IMR-90 (cell line): ENCODE results near the gene CABYR. TPM values are rescaled to one million over a fixed set of nuclear protein-coding genes. Genes with fewer than 3 reads are reported as not detected.

Experiments used
- ATAC-seq: fragments of 200-7000 bp; cut with Tn5 transposase; 2 replicates; pipeline ENCODE4 v1.9.1; 2020; ENCODE audit warnings: low read depth, mild to moderate bottlenecking, moderate library complexity
- BruUV-seq: library from RNA; stranded (reverse); fragments of 400-500 nt; replicated peaks from 2 replicates; lab custom pipeline; 2021; lab: Mats Ljungman, UMichigan
- CTCF ChIA-PET: fragments of 300-600 bp; formaldehyde crosslinking; extraction: SDS; loops from one replicate; lab custom pipeline; 2021; ENCODE audit warnings: antibody characterized with exemption; lab: Yijun Ruan, JAX
- POLR2A ChIA-PET: fragments of 300-600 bp; sonication (Branson Sonifier 250); formaldehyde crosslinking; loops from one replicate; lab custom pipeline; 2022; ENCODE audit warnings: antibody characterized with exemption; ENCODE audit not compliant: unreplicated experiment; lab: Charles Lee
- DNase-seq: peaks from one replicate; pipeline ENCODE4 v3.0.0; 2013
- H2AFZ ChIP-seq: replicated peaks from 2 replicates; pipeline ENCODE3; 2013; ENCODE audit warnings: low read length, mild to moderate bottlenecking; ENCODE audit not compliant: poor library complexity
- H2AK5ac ChIP-seq: 2 replicates; pipeline ENCODE4 v1.6.1; 2013; ENCODE audit warnings: low read depth, low read length, inconsistent platforms
- H2AK9ac ChIP-seq: replicated peaks from 2 replicates; pipeline ENCODE3; 2013; ENCODE audit warnings: mild to moderate bottlenecking, low read depth, low read length, moderate library complexity; ENCODE audit not compliant: poor library complexity
- H2BK120ac ChIP-seq: 2 replicates; pipeline ENCODE4 v1.6.1; 2013; ENCODE audit warnings: low read depth, low read length, inconsistent platforms
- H2BK15ac ChIP-seq: 3 replicates; pipeline ENCODE4 v1.6.1; 2013; ENCODE audit warnings: low read depth, low read length, inconsistent platforms
- H2BK20ac ChIP-seq: 2 replicates; pipeline ENCODE4 v1.6.1; 2013; ENCODE audit warnings: low read depth, mild to moderate bottlenecking, inconsistent platforms, low read length, moderate library complexity
- H2BK5ac ChIP-seq: 2 replicates; pipeline ENCODE4 v1.6.1; 2013; ENCODE audit warnings: mild to moderate bottlenecking, low read depth, low read length, inconsistent platforms; ENCODE audit not compliant: poor library complexity, severe bottlenecking
- H3K14ac ChIP-seq: replicated peaks from 2 replicates; pipeline ENCODE4 v1.6.1; 2013; ENCODE audit warnings: low read depth, low read length, inconsistent platforms
- H3K18ac ChIP-seq: 2 replicates; pipeline ENCODE4 v1.6.1; 2013; ENCODE audit warnings: low read depth, low read length, control low read depth
- H3K23ac ChIP-seq: 2 replicates; pipeline ENCODE4 v1.6.1; 2013; ENCODE audit warnings: low read depth, low read length, inconsistent platforms
- H3K27ac ChIP-seq: 2 replicates; pipeline ENCODE4 v1.5.1; 2013; ENCODE audit warnings: mild to moderate bottlenecking, control low read depth, low read length; ENCODE audit not compliant: insufficient read depth
- H3K27me3 ChIP-seq: 2 replicates; pipeline ENCODE4 v1.6.1; 2013; ENCODE audit warnings: low read length; ENCODE audit not compliant: control insufficient read depth, insufficient read depth
- H3K36me3 ChIP-seq: 2 replicates; pipeline ENCODE4 v1.6.1; 2013; ENCODE audit warnings: low read length, mixed read lengths; ENCODE audit not compliant: control insufficient read depth, insufficient read depth
- H3K4ac ChIP-seq: 2 replicates; pipeline ENCODE4 v1.6.1; 2013; ENCODE audit warnings: low read depth, low read length, inconsistent platforms
- H3K4me1 ChIP-seq: 2 replicates; pipeline ENCODE4 v1.6.1; 2013; ENCODE audit warnings: low read length, mixed read lengths; ENCODE audit not compliant: control insufficient read depth, insufficient read depth
- H3K4me2 ChIP-seq: 2 replicates; pipeline ENCODE4 v1.6.1; 2013; ENCODE audit warnings: low read depth, mild to moderate bottlenecking, control low read depth, low read length, moderate library complexity
- H3K4me3 ChIP-seq: 2 replicates; pipeline ENCODE4 v1.5.1; 2013; ENCODE audit warnings: low read depth, mild to moderate bottlenecking, control low read depth, low read length, moderate library complexity; ENCODE audit not compliant: insufficient read depth
- H3K56ac ChIP-seq: 2 replicates; pipeline ENCODE4 v1.6.1; 2013; ENCODE audit warnings: low read length, inconsistent platforms; ENCODE audit not compliant: insufficient read depth; ENCODE audit errors: extremely low read depth
- H3K79me1 ChIP-seq, 2 experiments: 2 replicates each; pipeline ENCODE4 v1.6.1; 2013; ENCODE audit warnings: low read length in 2 of 2, inconsistent platforms in 1 of 2, low read depth in 1 of 2
- H3K9ac ChIP-seq: 2 replicates; pipeline ENCODE4 v1.6.1; 2013; ENCODE audit warnings: low read depth, low read length, control low read depth
- H3K9me1 ChIP-seq: 2 replicates; pipeline ENCODE4 v1.6.1; 2013; ENCODE audit warnings: low read length, inconsistent platforms; ENCODE audit not compliant: insufficient read depth
- H3K9me3 ChIP-seq: 2 replicates; pipeline ENCODE4 v1.6.1; 2013; ENCODE audit warnings: low read length; ENCODE audit not compliant: control insufficient read depth, insufficient read depth
- H4K20me1 ChIP-seq: 2 replicates; pipeline ENCODE4 v1.6.1; 2013; ENCODE audit warnings: low read length, inconsistent platforms; ENCODE audit not compliant: insufficient read depth
- H4K5ac ChIP-seq: 2 replicates; pipeline ENCODE4 v1.6.1; 2013; ENCODE audit warnings: mild to moderate bottlenecking, low read depth, low read length, control low read depth
- H4K8ac ChIP-seq, 2 experiments: 2 replicates each; pipeline ENCODE4 v1.6.1; 2013; ENCODE audit warnings: low read depth in 2 of 2, low read length in 2 of 2, control low read depth in 1 of 2, inconsistent platforms in 1 of 2
- H4K91ac ChIP-seq: 2 replicates; pipeline ENCODE4 v1.6.1; 2013; ENCODE audit warnings: low read depth, low read length, inconsistent platforms; ENCODE audit not compliant: insufficient read depth
- BHLHE40 ChIP-seq: fragments of 150-350 bp; IDR thresholded peaks from 2 replicates; pipeline ENCODE4 v1.6.1; 2016; ENCODE audit warnings: mild to moderate bottlenecking, low read depth, low read length
- CEBPB ChIP-seq: IDR thresholded peaks from 2 replicates; pipeline ENCODE4 v1.6.1; 2012; ENCODE audit warnings: low read depth, low read length, improper control_type of control experiment
- CHD1 ChIP-seq: IDR thresholded peaks from 2 replicates; pipeline ENCODE4 v1.6.1; 2012; ENCODE audit warnings: low read depth, low read length, improper control_type of control experiment
- FOS ChIP-seq: fragments of 150-350 bp; IDR thresholded peaks from 2 replicates; pipeline ENCODE4 v1.6.1; 2016; ENCODE audit warnings: low read depth, low read length
- MAFK ChIP-seq: IDR thresholded peaks from 2 replicates; pipeline ENCODE4 v1.6.1; 2012; ENCODE audit warnings: low read depth, low read length, improper control_type of control experiment
- MAZ ChIP-seq: IDR thresholded peaks from 2 replicates; pipeline ENCODE4 v1.6.1; 2012; ENCODE audit warnings: low read depth, mild to moderate bottlenecking, low read length, improper control_type of control experiment, moderate library complexity, borderline replicate concordance
- MXI1 ChIP-seq: IDR thresholded peaks from 2 replicates; pipeline ENCODE4 v1.6.1; 2012; ENCODE audit warnings: low read depth, mild to moderate bottlenecking, low read length, moderate library complexity, borderline replicate concordance
- NFE2L2 ChIP-seq: fragments of 150-350 bp; IDR thresholded peaks from 2 replicates; pipeline ENCODE4 v1.6.1; 2016; ENCODE audit warnings: low read depth, mild to moderate bottlenecking, low read length
- POLR2A ChIP-seq: IDR thresholded peaks from 2 replicates; pipeline ENCODE4 v1.6.1; 2012; ENCODE audit warnings: mild to moderate bottlenecking, low read depth, low read length
- RAD21 ChIP-seq: IDR thresholded peaks from 2 replicates; pipeline ENCODE4 v1.6.1; 2012; ENCODE audit warnings: low read length, improper control_type of control experiment
- RCOR1 ChIP-seq: IDR thresholded peaks from 2 replicates; pipeline ENCODE4 v1.6.1; 2012; ENCODE audit warnings: mild to moderate bottlenecking, low read length, improper control_type of control experiment; ENCODE audit not compliant: insufficient replicate concordance
- RFX5 ChIP-seq: IDR thresholded peaks from 2 replicates; pipeline ENCODE4 v1.8.0; 2012; ENCODE audit warnings: low read depth, mild to moderate bottlenecking, low read length, moderate library complexity
- SMC3 ChIP-seq: fragments of 150-350 bp; IDR thresholded peaks from 2 replicates; pipeline ENCODE4 v1.6.1; 2016; ENCODE audit warnings: low read depth, mild to moderate bottlenecking, antibody characterized with exemption, low read length, moderate library complexity
- WGBS, 2 experiments: methylation state at CpG; one replicate each; pipeline versions ENCODE4 v1.1.5 to v1.1.7; 2013; ENCODE audit warnings: missing lambda C conversion rate in 2 of 2; ENCODE audit not compliant: insufficient read length in 1 of 2; ENCODE audit errors: extremely low coverage in 2 of 2; 5-methylcytosine and 5-hydroxymethylcytosine counted together
- dilution Hi-C: fragments of 300-500 bp; cut with HindIII; formaldehyde crosslinking; loops from one replicate; pipeline ENCODE4 v1.14.3; 2018; ENCODE audit warnings: low sequenced_read_pairs; ENCODE audit not compliant: unreplicated experiment
- in situ Hi-C: fragments of 300-500 bp; cut with MboI; formaldehyde crosslinking; loops from 3 replicates; pipeline ENCODE4 v1.14.3; 2019; ENCODE audit warnings: low sequenced_read_pairs, inconsistent platforms, mixed read lengths
- intact Hi-C: fragments of 100-400 bp; cut with micrococcal nuclease; formaldehyde crosslinking; loops from 2 replicates; pipeline ENCODE4 v1.10.0; 2022
- polyA plus RNA-seq, 3 experiments: library from polyadenylated mRNA; depleted of rRNA; stranded (reverse); fragments of >200 nt; gene quantifications; 2 replicates each; pipeline ENCODE4 v1.2.3, GENCODE V29; 2012; ENCODE audit warnings: low replicate concordance in 1 of 3
- total RNA-seq: library from RNA; depleted of rRNA; stranded (reverse); fragments of >200 nt; gene quantifications from 2 replicates; pipeline ENCODE4 v1.2.3, GENCODE V29; 2012
- TF ChIP-seq, protein P1 (sequence below): fragments of 150-350 bp; IDR thresholded peaks from 2 replicates; pipeline ENCODE4 v1.6.1; 2016; ENCODE audit warnings: low read depth, mild to moderate bottlenecking, low read length, moderate library complexity, borderline replicate concordance
- TF ChIP-seq, protein P2 (sequence below): conservative IDR thresholded peaks from 2 replicates; pipeline ENCODE4 v1.5.1; 2012; ENCODE audit warnings: mild to moderate bottlenecking, low read depth, low read length, improper control_type of control experiment
- TF ChIP-seq, protein P3 (sequence below): fragments of 150-350 bp; IDR thresholded peaks from 2 replicates; pipeline ENCODE4 v1.6.1; 2017; ENCODE audit warnings: mild to moderate bottlenecking, antibody characterized with exemption, low read length, low read depth

CABYR gene
- total and polyA plus RNA-seq, 2 of the 4 experiments (the other 2 are of a cell fraction), result 4.1 to 6.2 TPM

DNA sequence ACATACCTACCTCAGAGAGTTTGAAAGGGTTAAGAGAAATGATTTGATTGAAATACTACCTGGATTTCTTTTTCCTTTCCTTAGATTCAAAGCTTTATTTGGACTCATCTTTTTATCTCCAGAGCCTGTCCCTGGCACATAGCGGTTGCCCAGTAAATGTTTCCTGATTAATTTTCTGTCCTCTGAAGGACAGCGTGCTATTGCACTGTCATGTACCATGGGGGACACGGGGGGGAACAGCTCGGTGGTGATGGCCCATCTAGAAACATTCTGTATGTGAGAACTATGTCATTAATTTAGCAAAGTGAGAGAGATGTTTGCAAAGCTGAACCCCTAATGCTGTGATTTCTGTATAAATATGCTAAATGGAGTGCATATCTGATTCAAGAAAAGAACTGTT, 26.4 kb upstream of the CABYR start:
- WGBS, 2 experiments, result 58% methylated on average over 2 of the region's 4 CpGs; no CpG with 5 or more reads in 1 of the 2 experiments
- TF ChIP-seq MXI1 (no peak), RAD21 (no peak), CEBPB (no peak), CHD1 (no peak), FOS (no peak), POLR2A (no peak), RFX5 (no peak), BHLHE40 (no peak), NFE2L2 (no peak), MAFK (no peak), SMC3 (no peak), MAZ (no peak), RCOR1 (no peak)
- TF ChIP-seq, protein P1, sequence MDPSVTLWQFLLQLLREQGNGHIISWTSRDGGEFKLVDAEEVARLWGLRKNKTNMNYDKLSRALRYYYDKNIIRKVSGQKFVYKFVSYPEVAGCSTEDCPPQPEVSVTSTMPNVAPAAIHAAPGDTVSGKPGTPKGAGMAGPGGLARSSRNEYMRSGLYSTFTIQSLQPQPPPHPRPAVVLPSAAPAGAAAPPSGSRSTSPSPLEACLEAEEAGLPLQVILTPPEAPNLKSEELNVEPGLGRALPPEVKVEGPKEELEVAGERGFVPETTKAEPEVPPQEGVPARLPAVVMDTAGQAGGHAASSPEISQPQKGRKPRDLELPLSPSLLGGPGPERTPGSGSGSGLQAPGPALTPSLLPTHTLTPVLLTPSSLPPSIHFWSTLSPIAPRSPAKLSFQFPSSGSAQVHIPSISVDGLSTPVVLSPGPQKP, result no peak
- TF ChIP-seq, protein P2, sequence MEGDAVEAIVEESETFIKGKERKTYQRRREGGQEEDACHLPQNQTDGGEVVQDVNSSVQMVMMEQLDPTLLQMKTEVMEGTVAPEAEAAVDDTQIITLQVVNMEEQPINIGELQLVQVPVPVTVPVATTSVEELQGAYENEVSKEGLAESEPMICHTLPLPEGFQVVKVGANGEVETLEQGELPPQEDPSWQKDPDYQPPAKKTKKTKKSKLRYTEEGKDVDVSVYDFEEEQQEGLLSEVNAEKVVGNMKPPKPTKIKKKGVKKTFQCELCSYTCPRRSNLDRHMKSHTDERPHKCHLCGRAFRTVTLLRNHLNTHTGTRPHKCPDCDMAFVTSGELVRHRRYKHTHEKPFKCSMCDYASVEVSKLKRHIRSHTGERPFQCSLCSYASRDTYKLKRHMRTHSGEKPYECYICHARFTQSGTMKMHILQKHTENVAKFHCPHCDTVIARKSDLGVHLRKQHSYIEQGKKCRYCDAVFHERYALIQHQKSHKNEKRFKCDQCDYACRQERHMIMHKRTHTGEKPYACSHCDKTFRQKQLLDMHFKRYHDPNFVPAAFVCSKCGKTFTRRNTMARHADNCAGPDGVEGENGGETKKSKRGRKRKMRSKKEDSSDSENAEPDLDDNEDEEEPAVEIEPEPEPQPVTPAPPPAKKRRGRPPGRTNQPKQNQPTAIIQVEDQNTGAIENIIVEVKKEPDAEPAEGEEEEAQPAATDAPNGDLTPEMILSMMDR, result no peak
- TF ChIP-seq, protein P3, sequence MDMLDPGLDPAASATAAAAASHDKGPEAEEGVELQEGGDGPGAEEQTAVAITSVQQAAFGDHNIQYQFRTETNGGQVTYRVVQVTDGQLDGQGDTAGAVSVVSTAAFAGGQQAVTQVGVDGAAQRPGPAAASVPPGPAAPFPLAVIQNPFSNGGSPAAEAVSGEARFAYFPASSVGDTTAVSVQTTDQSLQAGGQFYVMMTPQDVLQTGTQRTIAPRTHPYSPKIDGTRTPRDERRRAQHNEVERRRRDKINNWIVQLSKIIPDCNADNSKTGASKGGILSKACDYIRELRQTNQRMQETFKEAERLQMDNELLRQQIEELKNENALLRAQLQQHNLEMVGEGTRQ, result no peak

More for the DNA sequence above, 26.4 kb upstream of the CABYR start:
- Histone ChIP-seq H3K27me3 (no peaks in the 10 kb centered on the region), H4K91ac (no peak overlapping the region), H3K4me1 (peaks cover 10% of the 10 kb centered on the region), H3K4me3 (no peak overlapping the region), H3K9ac (no peak overlapping the region), H4K5ac (no peak overlapping the region), H3K56ac (no peak overlapping the region), H4K20me1 (no peaks in the 10 kb centered on the region; the same call in 1 of the 2 replicates), H3K9me1 (peaks cover 8% of the 10 kb centered on the region), H2AK9ac (no peak overlapping the region), H2BK120ac (no peak overlapping the region), H3K9me3 (no peaks in the 10 kb centered on the region), H2AK5ac (no peak overlapping the region), H3K4me2 (no peak overlapping the region), H3K27ac (no peak overlapping the region), H3K18ac (no peak overlapping the region), H2BK5ac (no peak overlapping the region), H3K23ac (no peak overlapping the region), H3K36me3 (peaks cover 14% of the 10 kb centered on the region), H3K79me1 (peaks cover 0 to 5% of the 10 kb centered on the region in 2 experiments; a peak in 2 of 4 replicates), H2BK15ac (no peak overlapping the region), H4K8ac (no peak overlapping the region), H3K4ac (no peak overlapping the region), H3K14ac (no peak overlapping the region), H2AFZ (no peak overlapping the region), H2BK20ac (no peak overlapping the region)
- intact Hi-C loops (no loop called here), in situ Hi-C loops (loop anchor here (10.0 kb wide), 1 partner anchor 488 kb away; no protein-coding TSS in a partner anchor), dilution Hi-C loops (no loop called here)
- no peak for ATAC-seq
- BruUV-seq, result no TSS peak
- CTCF ChIA-PET, result no interaction called here
- POLR2A ChIA-PET, result no interaction called here
- no peak for DNase-seq
